ENCODE measurements around the gene NUDT7.

Gene NUDT7

DNA sequence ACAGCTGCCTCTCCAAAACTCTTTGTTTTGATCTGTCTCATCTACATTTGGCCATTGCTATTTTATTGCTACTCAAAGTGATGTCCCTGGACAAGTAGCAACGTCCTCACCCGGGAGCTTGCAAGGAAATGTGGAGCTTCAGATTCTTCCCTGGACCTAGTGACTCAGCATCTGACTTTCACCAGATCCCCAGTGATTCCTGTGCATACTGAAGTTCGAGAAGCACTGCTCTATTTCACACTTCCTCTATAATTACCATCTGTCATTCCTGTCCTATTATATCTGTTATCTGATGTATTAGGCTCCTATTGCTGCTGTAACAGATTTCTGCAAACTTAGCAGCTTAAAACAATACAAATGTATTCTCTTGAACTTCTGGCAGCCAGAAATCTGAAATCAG lies 37.5 kb downstream of the NUDT7 start:
- DNase-seq (ENCODE audit: extremely low read depth, low read depth): no peak
- TF ChIP-seq, protein P1, sequence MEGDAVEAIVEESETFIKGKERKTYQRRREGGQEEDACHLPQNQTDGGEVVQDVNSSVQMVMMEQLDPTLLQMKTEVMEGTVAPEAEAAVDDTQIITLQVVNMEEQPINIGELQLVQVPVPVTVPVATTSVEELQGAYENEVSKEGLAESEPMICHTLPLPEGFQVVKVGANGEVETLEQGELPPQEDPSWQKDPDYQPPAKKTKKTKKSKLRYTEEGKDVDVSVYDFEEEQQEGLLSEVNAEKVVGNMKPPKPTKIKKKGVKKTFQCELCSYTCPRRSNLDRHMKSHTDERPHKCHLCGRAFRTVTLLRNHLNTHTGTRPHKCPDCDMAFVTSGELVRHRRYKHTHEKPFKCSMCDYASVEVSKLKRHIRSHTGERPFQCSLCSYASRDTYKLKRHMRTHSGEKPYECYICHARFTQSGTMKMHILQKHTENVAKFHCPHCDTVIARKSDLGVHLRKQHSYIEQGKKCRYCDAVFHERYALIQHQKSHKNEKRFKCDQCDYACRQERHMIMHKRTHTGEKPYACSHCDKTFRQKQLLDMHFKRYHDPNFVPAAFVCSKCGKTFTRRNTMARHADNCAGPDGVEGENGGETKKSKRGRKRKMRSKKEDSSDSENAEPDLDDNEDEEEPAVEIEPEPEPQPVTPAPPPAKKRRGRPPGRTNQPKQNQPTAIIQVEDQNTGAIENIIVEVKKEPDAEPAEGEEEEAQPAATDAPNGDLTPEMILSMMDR (IDR thresholded peaks at IDR 0.05; ENCODE audit: low read depth, low read length): no peak

DNA sequence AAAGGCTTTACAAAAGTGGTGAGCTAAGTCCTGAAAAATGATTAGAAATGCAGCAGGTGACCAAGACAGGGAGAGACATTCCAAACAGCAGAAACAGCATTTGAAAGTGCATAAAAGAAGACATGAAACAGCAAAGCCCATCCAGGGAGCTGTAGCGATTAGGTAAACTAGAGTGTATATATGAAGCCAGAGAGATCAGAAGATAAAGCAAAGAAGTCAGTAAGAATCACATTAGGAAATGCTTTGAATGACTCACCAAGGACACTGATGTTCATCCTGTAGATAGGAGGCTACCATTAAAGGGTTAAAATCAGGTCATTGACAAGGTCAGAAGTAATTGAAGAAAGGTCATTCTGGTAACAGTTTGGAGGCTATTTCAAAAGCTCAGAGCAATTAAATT lies 38.5 kb downstream of the NUDT7 start:
- no peak for DNase-seq (ENCODE audit: extremely low read depth, low read depth)
- TF ChIP-seq, protein P1 (IDR thresholded peaks at IDR 0.05; ENCODE audit: low read depth, low read length): no peak

- no peak for DNase-seq (ENCODE audit: extremely low read depth, low read depth)
Observed at GRCh38 chr16:77761204-77761603, 38.9 kb downstream of the NUDT7 start.

DNA sequence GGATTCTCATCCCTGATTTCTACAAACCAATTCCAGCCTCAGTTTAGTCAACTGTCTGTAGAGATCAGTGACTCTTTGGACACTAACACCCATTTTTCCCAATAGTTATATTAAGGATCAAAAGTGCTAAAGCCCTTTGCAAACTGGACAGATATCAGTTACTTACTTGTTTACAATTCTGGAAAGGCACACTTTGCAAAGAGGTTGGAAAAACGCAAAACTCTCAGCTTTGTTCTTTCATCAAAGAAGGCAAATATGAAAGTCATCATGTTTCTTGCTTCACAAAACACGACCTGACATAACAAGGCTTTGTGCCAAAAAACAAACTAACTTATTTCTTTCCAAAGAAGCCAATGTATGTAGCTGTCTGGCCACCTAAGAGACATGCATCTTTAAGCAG lies 39.9 kb downstream of the NUDT7 start:
- no peak for DNase-seq (ENCODE audit: extremely low read depth, low read depth)
- TF ChIP-seq, protein P1 (IDR thresholded peaks at IDR 0.05; ENCODE audit: low read depth, low read length): no peak

More at GRCh38 chr16:77761204-77761603, 38.9 kb downstream of the NUDT7 start:
- TF ChIP-seq, protein P1 (IDR thresholded peaks at IDR 0.05; ENCODE audit: low read depth, low read length): no peak

DNA sequence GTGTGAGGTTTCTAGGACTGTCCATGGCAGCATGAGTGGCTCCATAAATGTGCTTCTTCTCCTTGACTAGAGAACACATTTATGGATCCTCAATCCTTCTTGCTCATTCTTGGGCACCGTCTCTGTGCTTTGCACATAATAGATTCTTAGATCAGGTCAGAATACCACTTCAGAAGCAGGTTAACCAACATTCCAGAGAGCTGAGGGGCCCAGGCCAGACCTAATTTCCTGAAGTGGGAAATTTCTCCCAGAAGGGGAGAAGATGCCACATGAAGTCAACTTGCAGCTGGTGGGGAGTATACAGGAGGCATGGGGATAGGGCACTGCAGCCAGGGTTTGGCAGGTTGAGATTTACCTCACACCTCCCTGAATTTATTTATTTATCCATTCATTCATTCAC lies 41.7 kb downstream of the NUDT7 start:
- TF ChIP-seq, protein P1 (IDR thresholded peaks at IDR 0.05; ENCODE audit: low read depth, low read length): no peak
- DNase-seq (ENCODE audit: extremely low read depth, low read depth): no peak

DNA sequence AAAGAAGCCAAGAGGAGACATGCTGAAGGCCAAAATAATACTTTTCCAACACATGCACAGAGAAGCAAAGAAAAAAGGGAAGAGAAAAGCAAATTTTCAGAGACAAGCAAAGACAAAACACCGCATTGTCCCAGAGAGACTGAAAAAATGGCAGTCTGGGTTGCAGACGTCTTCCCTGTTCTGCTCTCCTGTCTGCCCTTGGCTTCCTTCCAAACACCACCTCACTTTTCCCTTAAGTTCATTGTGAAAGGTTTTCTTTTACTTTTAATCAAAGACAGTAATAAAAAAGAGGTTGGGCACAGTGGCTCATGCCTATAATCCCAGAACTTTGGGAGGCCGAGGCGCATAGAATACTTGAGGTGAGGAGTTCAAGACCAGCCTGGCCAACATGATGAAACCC lies 44.9 kb downstream of the NUDT7 start:
- TF ChIP-seq, protein P1 (IDR thresholded peaks at IDR 0.05; ENCODE audit: low read depth, low read length): no peak
- DNase-seq (ENCODE audit: extremely low read depth, low read depth): no peak

GRCh38 chr16:77767826-77768225 lies 45.5 kb downstream of the NUDT7 start:
- TF ChIP-seq, protein P1 (IDR thresholded peaks at IDR 0.05; ENCODE audit: low read depth, low read length): no peak
- no peak for DNase-seq (ENCODE audit: extremely low read depth, low read depth)

Measured in AG09319 (cell line).